Peyer's patch (tissue), 4 donors: ENCODE results near the gene DPP3.

Source experiments
- CTCF ChIP-seq, 6 experiments: fragments of 450-650 bp in 4 of 6; fragments of 200-600 bp in 2 of 6; sonication (generic) in 1 of 6; IDR thresholded peaks; one replicate each; pipeline ENCODE4 v1.5.1; 2017 to 2019; ENCODE audit warnings: antibody characterized with exemption in 6 of 6, mild to moderate bottlenecking in 3 of 6, moderate library complexity in 1 of 6
- POLR2A ChIP-seq, 2 donors: fragments of 450-650 bp; IDR thresholded peaks; one replicate each; pipeline ENCODE4 v1.5.1; 2017; ENCODE audit warnings: antibody characterized with exemption in 2 of 2, mild to moderate bottlenecking in 2 of 2, moderate library complexity in 2 of 2

GRCh38 chr11:66466225-66467033 is 13.8 kb upstream of the DPP3 start, which contains the start of gene PELI3:
- TF ChIP-seq POLR2A (IDR thresholded peaks at IDR 0.05): no peak
- TF ChIP-seq CTCF (IDR thresholded peaks at IDR 0.05): no peak
